ENCODE data around the gene AGPAT3.

- TF ChIP-seq, protein P1, sequence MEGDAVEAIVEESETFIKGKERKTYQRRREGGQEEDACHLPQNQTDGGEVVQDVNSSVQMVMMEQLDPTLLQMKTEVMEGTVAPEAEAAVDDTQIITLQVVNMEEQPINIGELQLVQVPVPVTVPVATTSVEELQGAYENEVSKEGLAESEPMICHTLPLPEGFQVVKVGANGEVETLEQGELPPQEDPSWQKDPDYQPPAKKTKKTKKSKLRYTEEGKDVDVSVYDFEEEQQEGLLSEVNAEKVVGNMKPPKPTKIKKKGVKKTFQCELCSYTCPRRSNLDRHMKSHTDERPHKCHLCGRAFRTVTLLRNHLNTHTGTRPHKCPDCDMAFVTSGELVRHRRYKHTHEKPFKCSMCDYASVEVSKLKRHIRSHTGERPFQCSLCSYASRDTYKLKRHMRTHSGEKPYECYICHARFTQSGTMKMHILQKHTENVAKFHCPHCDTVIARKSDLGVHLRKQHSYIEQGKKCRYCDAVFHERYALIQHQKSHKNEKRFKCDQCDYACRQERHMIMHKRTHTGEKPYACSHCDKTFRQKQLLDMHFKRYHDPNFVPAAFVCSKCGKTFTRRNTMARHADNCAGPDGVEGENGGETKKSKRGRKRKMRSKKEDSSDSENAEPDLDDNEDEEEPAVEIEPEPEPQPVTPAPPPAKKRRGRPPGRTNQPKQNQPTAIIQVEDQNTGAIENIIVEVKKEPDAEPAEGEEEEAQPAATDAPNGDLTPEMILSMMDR (IDR thresholded peaks at IDR 0.05), result no peak
- no peak for TF ChIP-seq POLR2A (IDR thresholded peaks at IDR 0.05)
Observed at GRCh38 chr21:43981871-43982210, 116.8 kb downstream of the AGPAT3 start.

All from ovary (tissue), 3 donors.